Osteoblast (primary cell): ENCODE data around the gene PUM1. TPM values are rescaled to one million over a fixed set of nuclear protein-coding genes. Genes with fewer than 3 reads are reported as not detected.

Experiments used
- DNase-seq: peaks from one replicate; pipeline ENCODE4 v3.0.0; 2011; ENCODE audit warnings: low spot score, mixed read lengths; ENCODE audit not compliant: insufficient read length; ENCODE audit errors: missing footprints
- H2AFZ ChIP-seq: 2 replicates; pipeline ENCODE4 v1.6.0; 2011; ENCODE audit warnings: mild to moderate bottlenecking, low read length
- H3K27ac ChIP-seq: 2 replicates; pipeline ENCODE4 v1.5.1; 2011; ENCODE audit warnings: mild to moderate bottlenecking, low read depth, low read length, moderate library complexity
- H3K27me3 ChIP-seq: 2 replicates; pipeline ENCODE4 v1.6.0; 2012; ENCODE audit warnings: mild to moderate bottlenecking, control low read depth, inconsistent platforms, low read length, moderate library complexity; ENCODE audit not compliant: insufficient read depth
- H3K36me3 ChIP-seq: 2 replicates; pipeline ENCODE4 v1.5.1; 2011; ENCODE audit warnings: mild to moderate bottlenecking, low read length, control low read depth, moderate library complexity; ENCODE audit not compliant: insufficient read depth
- H3K4me1 ChIP-seq: 2 replicates; pipeline ENCODE4 v1.5.1; 2011; ENCODE audit warnings: mild to moderate bottlenecking, low read length, control low read depth, moderate library complexity; ENCODE audit not compliant: insufficient read depth
- H3K4me2 ChIP-seq: 2 replicates; pipeline ENCODE4 v1.6.0; 2011; ENCODE audit warnings: mild to moderate bottlenecking, low read length; ENCODE audit not compliant: insufficient read depth
- H3K4me3 ChIP-seq: fragments of 200-600 bp; sonication (generic); 3 replicates; pipeline ENCODE4 v1.5.1; 2012; ENCODE audit warnings: mild to moderate bottlenecking, low read length, inconsistent platforms; ENCODE audit not compliant: insufficient read depth
- H3K79me2 ChIP-seq: 2 replicates; pipeline ENCODE4 v1.6.0; 2012; ENCODE audit warnings: mild to moderate bottlenecking, low read length, control low read depth, inconsistent platforms; ENCODE audit not compliant: insufficient read depth
- H3K9me3 ChIP-seq: 2 replicates; pipeline ENCODE4 v1.5.1; 2011; ENCODE audit warnings: low read depth, low read length, control low read depth
- H4K20me1 ChIP-seq: 2 replicates; pipeline ENCODE4 v1.6.0; 2012; ENCODE audit warnings: mild to moderate bottlenecking, low read length, control low read depth; ENCODE audit not compliant: insufficient read depth
- total RNA-seq: library from RNA; depleted of rRNA; stranded (reverse); fragments of >200 nt; gene quantifications from 2 replicates; pipeline ENCODE4 v1.2.3, GENCODE V29; 2012
- TF ChIP-seq, protein P1 (sequence below): IDR thresholded peaks from 2 replicates; pipeline ENCODE4 v1.5.1; 2011; ENCODE audit warnings: mild to moderate bottlenecking, low read depth, low read length, moderate library complexity; ENCODE audit errors: extremely low read depth

Gene PUM1
- total RNA-seq, 1 donor: 68.8 TPM

DNA sequence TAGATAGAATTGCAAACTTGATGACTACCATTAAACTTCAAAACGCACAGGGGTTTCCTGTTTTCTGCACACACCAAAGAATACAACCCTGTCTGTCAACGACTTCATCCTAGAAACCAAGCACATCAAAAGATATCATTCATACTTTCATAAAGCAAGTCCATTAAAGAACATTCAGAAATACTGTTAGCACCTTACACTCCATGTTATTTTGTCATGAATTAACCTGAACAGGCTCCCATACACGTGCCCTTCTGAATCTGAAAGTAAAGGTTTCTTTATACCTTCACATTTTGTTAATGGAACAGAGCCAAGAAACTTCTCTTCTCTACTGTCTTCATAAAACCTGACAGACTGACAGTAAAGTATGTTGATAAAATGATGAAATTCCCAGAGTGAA lies 46.1 kb downstream of the PUM1 start:
- Histone ChIP-seq H2AFZ (no peak overlapping the region), H4K20me1 (peaks cover 66% of the 10 kb centered on the region), H3K9me3 (no peaks in the 10 kb centered on the region), H3K36me3 (peaks cover 4% of the 10 kb centered on the region), H3K79me2 (peaks cover 95% of the 10 kb centered on the region), H3K4me2 (no peak overlapping the region), H3K4me1 (no peaks in the 10 kb centered on the region), H3K27me3 (no peaks in the 10 kb centered on the region), H3K27ac (no peak overlapping the region), H3K4me3 (no peak overlapping the region)
- TF ChIP-seq, protein P1, sequence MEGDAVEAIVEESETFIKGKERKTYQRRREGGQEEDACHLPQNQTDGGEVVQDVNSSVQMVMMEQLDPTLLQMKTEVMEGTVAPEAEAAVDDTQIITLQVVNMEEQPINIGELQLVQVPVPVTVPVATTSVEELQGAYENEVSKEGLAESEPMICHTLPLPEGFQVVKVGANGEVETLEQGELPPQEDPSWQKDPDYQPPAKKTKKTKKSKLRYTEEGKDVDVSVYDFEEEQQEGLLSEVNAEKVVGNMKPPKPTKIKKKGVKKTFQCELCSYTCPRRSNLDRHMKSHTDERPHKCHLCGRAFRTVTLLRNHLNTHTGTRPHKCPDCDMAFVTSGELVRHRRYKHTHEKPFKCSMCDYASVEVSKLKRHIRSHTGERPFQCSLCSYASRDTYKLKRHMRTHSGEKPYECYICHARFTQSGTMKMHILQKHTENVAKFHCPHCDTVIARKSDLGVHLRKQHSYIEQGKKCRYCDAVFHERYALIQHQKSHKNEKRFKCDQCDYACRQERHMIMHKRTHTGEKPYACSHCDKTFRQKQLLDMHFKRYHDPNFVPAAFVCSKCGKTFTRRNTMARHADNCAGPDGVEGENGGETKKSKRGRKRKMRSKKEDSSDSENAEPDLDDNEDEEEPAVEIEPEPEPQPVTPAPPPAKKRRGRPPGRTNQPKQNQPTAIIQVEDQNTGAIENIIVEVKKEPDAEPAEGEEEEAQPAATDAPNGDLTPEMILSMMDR: no peak
- no peak for DNase-seq

DNA sequence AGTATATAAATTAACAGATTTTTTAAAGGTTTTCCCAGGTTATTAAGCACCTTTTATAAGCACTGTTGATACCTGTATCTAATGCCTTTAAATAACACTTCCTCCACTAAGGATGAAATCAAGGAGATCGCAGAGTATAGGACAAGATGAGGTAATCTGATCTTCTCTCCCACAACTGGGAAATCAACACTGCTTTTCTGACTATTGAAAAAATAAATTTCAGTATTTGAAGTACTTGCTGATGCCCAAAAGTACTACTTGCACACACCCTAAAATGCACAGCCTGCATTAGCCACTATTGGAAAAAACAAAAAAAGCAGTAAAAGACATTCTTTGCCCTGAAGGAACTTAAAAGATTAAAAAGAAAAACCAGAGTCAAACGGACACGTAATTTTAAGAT lies 48.6 kb downstream of the PUM1 start:
- Histone ChIP-seq H3K27me3 (no peaks in the 10 kb centered on the region), H2AFZ (no peak overlapping the region), H3K4me3 (no peak overlapping the region), H3K79me2 (peaks cover 95% of the 10 kb centered on the region), H3K4me1 (peaks cover 8% of the 10 kb centered on the region), H3K4me2 (no peak overlapping the region), H3K9me3 (no peaks in the 10 kb centered on the region), H4K20me1 (peaks cover 72% of the 10 kb centered on the region), H3K36me3 (peaks cover 8% of the 10 kb centered on the region), H3K27ac (no peak overlapping the region)
- no peak for DNase-seq
- TF ChIP-seq, protein P1: no peak

DNA sequence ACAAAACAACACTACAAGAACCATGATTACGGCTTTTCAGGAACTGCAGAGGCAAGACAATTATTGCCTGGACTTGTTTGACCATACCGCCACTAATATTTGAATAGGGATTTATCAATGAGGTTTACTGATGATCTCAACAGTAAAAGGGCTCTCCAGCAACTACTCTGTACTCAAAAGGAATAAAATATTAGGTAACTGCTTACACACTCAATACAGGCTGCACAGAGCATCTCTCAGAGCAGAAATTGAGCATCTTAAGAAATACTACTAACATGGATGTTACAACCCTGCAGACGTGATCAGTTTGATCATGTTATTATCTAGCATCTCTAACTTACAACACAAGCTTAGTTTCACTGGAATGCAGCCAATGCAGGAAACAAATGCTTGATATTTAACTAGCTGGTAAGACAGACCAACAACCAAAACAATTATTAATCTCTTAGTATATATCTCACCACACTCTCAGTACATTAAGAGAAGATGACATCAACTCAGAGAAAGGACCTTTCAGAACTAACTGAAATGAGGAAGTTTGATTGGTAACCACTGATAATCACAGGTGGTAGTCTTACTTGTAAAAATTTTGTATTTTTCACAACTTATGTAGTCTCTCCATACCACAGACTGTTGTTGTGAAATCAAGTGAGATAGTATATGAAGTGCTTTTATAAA lies 52.2 kb downstream of the PUM1 start:
- Histone ChIP-seq H3K27me3 (no peaks in the 10 kb centered on the region), H4K20me1 (peaks cover 79% of the 10 kb centered on the region), H3K27ac (no peak overlapping the region), H3K79me2 (peaks cover 95% of the 10 kb centered on the region), H3K36me3 (peaks cover 5% of the 10 kb centered on the region), H3K4me3 (no peak overlapping the region), H3K4me2 (no peak overlapping the region), H3K9me3 (no peaks in the 10 kb centered on the region), H2AFZ (no peak overlapping the region), H3K4me1 (peaks cover 35% of the 10 kb centered on the region)
- DNase-seq: no peak
- TF ChIP-seq, protein P1: no peak

DNA sequence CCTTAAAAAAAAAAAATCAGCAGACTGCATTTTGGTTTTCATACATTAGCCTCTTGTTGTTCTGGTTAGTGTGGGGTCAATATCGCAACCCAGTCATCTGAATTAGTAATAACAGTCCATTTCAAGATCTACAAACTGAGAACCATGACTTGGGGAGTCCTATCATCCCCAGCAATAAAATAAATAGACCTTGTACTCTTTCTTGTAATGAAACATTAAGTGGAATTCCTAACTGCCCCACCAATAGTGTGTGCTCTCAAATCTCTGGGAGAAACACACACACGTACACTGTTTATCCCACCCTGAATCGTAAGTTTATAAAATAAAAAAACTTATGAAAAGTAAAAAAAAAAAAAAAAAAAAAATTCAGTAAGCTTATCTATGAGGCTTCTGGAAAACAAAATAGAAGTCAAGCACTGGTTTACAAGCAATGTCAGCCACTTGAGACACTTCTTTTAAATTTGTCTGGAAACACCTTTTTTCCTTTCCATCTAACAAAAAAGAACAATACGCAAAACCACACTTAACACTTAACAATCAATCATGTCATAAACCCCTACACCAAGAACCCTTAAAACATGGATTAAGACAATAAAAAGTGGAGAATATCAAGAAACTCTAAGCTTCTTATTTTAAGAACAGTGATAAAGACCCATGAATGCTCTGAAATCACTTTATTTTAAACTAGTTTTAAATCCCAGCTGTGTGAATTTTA lies 53.1 kb downstream of the PUM1 start:
- peaks cover 90% of the 10 kb centered on the region for H3K79me2 ChIP-seq
- peaks cover 44% of the 10 kb centered on the region for H3K4me1 ChIP-seq
- peaks cover 82% of the 10 kb centered on the region for H4K20me1 ChIP-seq
- no peak overlapping the region for H3K27ac ChIP-seq
- peaks cover 5% of the 10 kb centered on the region for H3K36me3 ChIP-seq
- H3K4me2 ChIP-seq: no peak overlapping the region
- DNase-seq: no peak
- no peaks in the 10 kb centered on the region for H3K9me3 ChIP-seq
- no peak overlapping the region for H3K4me3 ChIP-seq
- no peak overlapping the region for H2AFZ ChIP-seq
- no peaks in the 10 kb centered on the region for H3K27me3 ChIP-seq
- TF ChIP-seq, protein P1: no peak
